Naive thymus-derived CD4-positive, alpha-beta T cell (primary cell): ENCODE results near the gene RAP2A. TPM values are rescaled to one million over a fixed set of nuclear protein-coding genes. Genes with fewer than 3 reads are reported as not detected.

Experiments
- ATAC-seq: fragments of 150-1000 bp; cut with Tn5 transposase; 2 replicates; pipeline ENCODE4 v1.10.0; 2021; ENCODE audit warnings: mild to moderate bottlenecking, moderate library complexity
- CTCF ChIA-PET: fragments of 350-600 bp; sonication (Branson Sonifier 250); formaldehyde crosslinking; loops from one replicate; lab custom pipeline; 2021; ENCODE audit warnings: antibody characterized with exemption; lab: Charles Lee
- POLR2A ChIA-PET: fragments of 350-600 bp; sonication (Branson Sonifier 250); formaldehyde crosslinking; loops from one replicate; lab custom pipeline; 2021; ENCODE audit warnings: antibody characterized with exemption, inconsistent platforms; lab: Charles Lee
- DNase-seq, 9 donors: peaks; one replicate each; pipeline versions ENCODE4 v3.0.0 to v3.0.0-alpha.2; 2020 to 2022; ENCODE audit warnings: mixed read lengths in 1 of 9
- H3K27ac ChIP-seq: one replicate; pipeline ENCODE4 v1.7.0; 2013; ENCODE audit warnings: mild to moderate bottlenecking, low read depth, low read length, moderate library complexity
- H3K27me3 ChIP-seq, 2 donors: one replicate each; pipeline ENCODE4 v1.7.0; 2013; ENCODE audit warnings: low read length in 2 of 2, mild to moderate bottlenecking in 2 of 2, moderate library complexity in 2 of 2; ENCODE audit not compliant: control insufficient read depth in 2 of 2, insufficient read depth in 2 of 2
- H3K36me3 ChIP-seq, 3 experiments: 1 replicate in 2 of 3; 2 replicates in 1 of 3; pipeline ENCODE4 v1.7.0; 2013; ENCODE audit warnings: low read length in 3 of 3, mild to moderate bottlenecking in 3 of 3, moderate library complexity in 1 of 3; ENCODE audit not compliant: insufficient read depth in 3 of 3, control insufficient read depth in 2 of 3
- H3K4me1 ChIP-seq, 2 donors: one replicate each; pipeline ENCODE4 v1.7.0; 2013; ENCODE audit warnings: low read length in 2 of 2, mild to moderate bottlenecking in 2 of 2, moderate library complexity in 1 of 2; ENCODE audit not compliant: control insufficient read depth in 2 of 2, insufficient read depth in 2 of 2
- H3K4me3 ChIP-seq: 2 replicates; pipeline ENCODE4 v1.7.0; 2013; ENCODE audit warnings: mild to moderate bottlenecking, low read length
- H3K9me3 ChIP-seq, 3 experiments: 1 replicate in 2 of 3; 2 replicates in 1 of 3; pipeline ENCODE4 v1.7.0; 2013; ENCODE audit warnings: low read length in 3 of 3; ENCODE audit not compliant: control insufficient read depth in 2 of 3
- H3K27ac Mint-ChIP-seq, 9 donors: one replicate each; pipeline ENCODE4 v1.8.0; 2020 to 2022; ENCODE audit warnings: mixed read lengths in 9 of 9, mild to moderate bottlenecking in 8 of 9, moderate library complexity in 5 of 9, inconsistent platforms in 2 of 9
- H3K27me3 Mint-ChIP-seq, 5 donors: one replicate each; pipeline ENCODE4 v1.8.0; 2021 to 2022; ENCODE audit warnings: mixed read lengths in 5 of 5, mild to moderate bottlenecking in 1 of 5
- H3K36me3 Mint-ChIP-seq, 5 donors: one replicate each; pipeline ENCODE4 v1.8.0; 2020 to 2022; ENCODE audit warnings: mixed read lengths in 5 of 5, mild to moderate bottlenecking in 3 of 5, inconsistent platforms in 1 of 5
- H3K4me1 Mint-ChIP-seq, 7 donors: one replicate each; pipeline ENCODE4 v1.8.0; 2020 to 2022; ENCODE audit warnings: mixed read lengths in 7 of 7, mild to moderate bottlenecking in 3 of 7, inconsistent platforms in 1 of 7
- H3K4me3 Mint-ChIP-seq, 10 donors: one replicate each; pipeline ENCODE4 v1.8.0; 2020 to 2022; ENCODE audit warnings: mild to moderate bottlenecking in 10 of 10, mixed read lengths in 10 of 10, moderate library complexity in 6 of 10, inconsistent platforms in 2 of 10
- H3K9me3 Mint-ChIP-seq, 11 donors: one replicate each; pipeline ENCODE4 v1.8.0; 2020 to 2022; ENCODE audit warnings: mixed read lengths in 11 of 11, mild to moderate bottlenecking in 4 of 11, inconsistent platforms in 1 of 11, moderate library complexity in 1 of 11
- intact Hi-C, 2 donors: fragments of 100-400 bp; cut with micrococcal nuclease; formaldehyde crosslinking; loops; one replicate each; pipeline ENCODE4 v1.15.1; 2023
- polyA plus RNA-seq, 2 donors: library from polyadenylated mRNA; unstranded; fragments of 300-500 nt; fragmentation: Illumina TruSeq; gene quantifications; one replicate each; pipeline ENCODE4 v1.2.3, GENCODE V29; 2021
- total RNA-seq, 6 experiments: library from RNA in 5 of 6; stranded (reverse) in 5 of 6; gene quantifications; 1 replicate in 5 of 6; 2 replicates in 1 of 6; pipeline ENCODE4 v1.2.3 and lab custom pipeline; 2021 to 2026

RAP2A gene
- total and polyA plus RNA-seq, 7 experiments from 2014 or later = 1.2 to 33.2 (median 17.1) TPM

GRCh38 chr13:97492257-97492656 is 58.3 kb downstream of the RAP2A start:
- Mint-ChIP-seq H3K4me1 (peaks cover 0 to 1% (median 0%) of the 10 kb centered on the region in 7 donors), H3K27me3 (peaks cover 0 to 11% (median 2%) of the 10 kb centered on the region in 5 donors), H3K36me3 (peaks cover 0 to 5% (median 0%) of the 10 kb centered on the region in 5 donors), H3K9me3 (peaks cover 0 to 17% (median 10%) of the 10 kb centered on the region in 11 donors), H3K4me3 (no peak overlapping the region), H3K27ac (no peak overlapping the region)
- Histone ChIP-seq H3K36me3 (no peaks in the 10 kb centered on the region), H3K27me3 (no peaks in the 10 kb centered on the region), H3K27ac (no peak overlapping the region), H3K9me3 (no peaks in the 10 kb centered on the region), H3K4me3 (no peak overlapping the region), H3K4me1 (no peaks in the 10 kb centered on the region)
- POLR2A ChIA-PET = no interaction called here
- ATAC-seq (no peak), DNase-seq (no peak)
- CTCF ChIA-PET = no interaction called here
- intact Hi-C loops = no loop called here

- Mint-ChIP-seq H3K27ac (no peak overlapping the region), H3K9me3 (peaks cover 0 to 17% (median 10%) of the 10 kb centered on the region in 11 donors), H3K36me3 (peaks cover 0 to 5% (median 0%) of the 10 kb centered on the region in 5 donors), H3K4me3 (no peak overlapping the region), H3K27me3 (peaks cover 0 to 17% (median 2%) of the 10 kb centered on the region in 5 donors), H3K4me1 (peaks cover 0 to 1% (median 0%) of the 10 kb centered on the region in 7 donors)
- Histone ChIP-seq H3K9me3 (no peaks in the 10 kb centered on the region), H3K36me3 (no peaks in the 10 kb centered on the region), H3K4me1 (no peaks in the 10 kb centered on the region), H3K27ac (no peak overlapping the region), H3K27me3 (no peaks in the 10 kb centered on the region), H3K4me3 (no peak overlapping the region)
- intact Hi-C loops = no loop called here
- DNase-seq = no peak
- CTCF ChIA-PET = no interaction called here
- POLR2A ChIA-PET = no interaction called here
- no peak for ATAC-seq
Measured at GRCh38 chr13:97492684-97493371, 58.9 kb downstream of the RAP2A start.

GRCh38 chr13:97493456-97493855 is 59.5 kb downstream of the RAP2A start:
- DNase-seq (no peak), ATAC-seq (no peak)
- Mint-ChIP-seq H3K27ac (peak overlapping the region in 1 of 9 donors; percentile 39), H3K4me1 (peaks cover 0 to 1% (median 0%) of the 10 kb centered on the region in 7 donors), H3K4me3 (no peak overlapping the region), H3K27me3 (peaks cover 0 to 22% (median 2%) of the 10 kb centered on the region in 5 donors), H3K9me3 (peaks cover 0 to 17% (median 10%) of the 10 kb centered on the region in 11 donors), H3K36me3 (peaks cover 0 to 5% (median 0%) of the 10 kb centered on the region in 5 donors)
- Histone ChIP-seq H3K4me3 (no peak overlapping the region), H3K27me3 (no peaks in the 10 kb centered on the region), H3K9me3 (no peaks in the 10 kb centered on the region), H3K27ac (no peak overlapping the region), H3K4me1 (no peaks in the 10 kb centered on the region), H3K36me3 (no peaks in the 10 kb centered on the region)
- CTCF ChIA-PET = no interaction called here
- POLR2A ChIA-PET = no interaction called here
- intact Hi-C loops = no loop called here

GRCh38 chr13:97495678-97496077 is 61.7 kb downstream of the RAP2A start:
- H3K36me3 ChIP-seq = no peaks in the 10 kb centered on the region
- CTCF ChIA-PET = no interaction called here
- POLR2A ChIA-PET = no interaction called here
- DNase-seq (no peak), ATAC-seq (no peak)
- no peak overlapping the region for H3K27ac Mint-ChIP-seq
- no peak overlapping the region for H3K27ac ChIP-seq
- H3K4me1 ChIP-seq = no peaks in the 10 kb centered on the region
- peaks cover 0 to 5% (median 0%) of the 10 kb centered on the region in 5 donors for H3K36me3 Mint-ChIP-seq
- H3K4me3 Mint-ChIP-seq = no peak overlapping the region
- no peaks in the 10 kb centered on the region for H3K4me1 Mint-ChIP-seq
- peaks cover 0 to 28% (median 2%) of the 10 kb centered on the region in 5 donors for H3K27me3 Mint-ChIP-seq
- H3K27me3 ChIP-seq = no peaks in the 10 kb centered on the region
- no peaks in the 10 kb centered on the region for H3K9me3 ChIP-seq
- intact Hi-C loops = no loop called here
- no peak overlapping the region for H3K4me3 ChIP-seq
- H3K9me3 Mint-ChIP-seq = peaks cover 0 to 15% (median 8%) of the 10 kb centered on the region in 11 donors

- Mint-ChIP-seq H3K9me3 (peaks cover 0 to 8% (median 3%) of the 10 kb centered on the region in 11 donors), H3K4me1 (no peaks in the 10 kb centered on the region), H3K36me3 (no peaks in the 10 kb centered on the region), H3K27ac (no peak overlapping the region), H3K27me3 (peaks cover 0 to 35% (median 8%) of the 10 kb centered on the region in 5 donors), H3K4me3 (no peak overlapping the region)
- DNase-seq = no peak
- Histone ChIP-seq H3K4me1 (no peaks in the 10 kb centered on the region), H3K27me3 (no peaks in the 10 kb centered on the region), H3K27ac (no peak overlapping the region), H3K36me3 (no peaks in the 10 kb centered on the region), H3K9me3 (no peaks in the 10 kb centered on the region), H3K4me3 (no peak overlapping the region)
- intact Hi-C loops = no loop called here
- ChIA-PET POLR2A (no interaction called here), CTCF (no interaction called here)
- ATAC-seq = no peak
Measured at GRCh38 chr13:97496511-97496910, 62.5 kb downstream of the RAP2A start.

- no peak overlapping the region for H3K27ac ChIP-seq
- Mint-ChIP-seq H3K4me1 (no peaks in the 10 kb centered on the region), H3K9me3 (peaks cover 0 to 8% (median 0%) of the 10 kb centered on the region in 11 donors), H3K36me3 (no peaks in the 10 kb centered on the region), H3K27me3 (peaks cover under 1 to 35% (median 8%) of the 10 kb centered on the region in 5 donors), H3K27ac (no peak overlapping the region), H3K4me3 (no peak overlapping the region)
- H3K36me3 ChIP-seq = no peaks in the 10 kb centered on the region
- ChIA-PET POLR2A (no interaction called here), CTCF (no interaction called here)
- DNase-seq = no peak
- H3K9me3 ChIP-seq = no peaks in the 10 kb centered on the region
- H3K4me3 ChIP-seq = no peak overlapping the region
- H3K27me3 ChIP-seq = no peaks in the 10 kb centered on the region
- no peaks in the 10 kb centered on the region for H3K4me1 ChIP-seq
- intact Hi-C loops = no loop called here
- ATAC-seq = no peak
Measured at GRCh38 chr13:97497400-97497799, 63.4 kb downstream of the RAP2A start.

GRCh38 chr13:97498419-97498818 is 64.5 kb downstream of the RAP2A start:
- intact Hi-C loops = no loop called here
- Mint-ChIP-seq H3K4me3 (no peak overlapping the region), H3K27me3 (peaks cover under 1 to 35% (median 11%) of the 10 kb centered on the region in 5 donors), H3K4me1 (no peaks in the 10 kb centered on the region), H3K36me3 (no peaks in the 10 kb centered on the region), H3K27ac (no peak overlapping the region), H3K9me3 (peaks cover 0 to 3% (median 0%) of the 10 kb centered on the region in 11 donors)
- ChIA-PET CTCF (no interaction called here), POLR2A (no interaction called here)
- Histone ChIP-seq H3K4me1 (no peaks in the 10 kb centered on the region), H3K36me3 (no peaks in the 10 kb centered on the region), H3K27me3 (no peaks in the 10 kb centered on the region), H3K9me3 (no peaks in the 10 kb centered on the region), H3K27ac (no peak overlapping the region), H3K4me3 (no peak overlapping the region)
- ATAC-seq (no peak), DNase-seq (no peak)
